HT1080 (cell line): Measurements from ENCODE around the gene DHCR7. TPM values are rescaled to one million over a fixed set of nuclear protein-coding genes. Genes with fewer than 3 reads are reported as not detected.
"Not testable (repeated sequence)": the region's sequence is repeated elsewhere in the genome, so short reads cannot be mapped to it uniquely, and the experiment has no call there.

ENCODE experiments used
- DNase-seq: peaks from one replicate; pipeline ENCODE4 v3.0.0-alpha.2; 2015; ENCODE audit warnings: low read depth
- total RNA-seq: library from RNA; depleted of rRNA; stranded (reverse); fragments of >200 nt; shearing (Covaris generic); gene quantifications from 2 replicates; pipeline ENCODE4 v1.2.3, GENCODE V29; 2014

The DHCR7 gene
- total RNA-seq, 1 experiment from 2014 or later, result 83.7 TPM

- no peak for DNase-seq
Observed at GRCh38 chr11:71442123-71442522, 6.1 kb downstream of the DHCR7 start.

GRCh38 chr11:71441251-71441650 is 6.9 kb downstream of the DHCR7 start:
- DNase-seq, result no peak

GRCh38 chr11:71440021-71440755 is 8.0 kb downstream of the DHCR7 start:
- DNase-seq, result no peak

- no peak for DNase-seq
Observed at GRCh38 chr11:71438650-71439049, 9.5 kb downstream of the DHCR7 start.

- DNase-seq, result no peak
Observed at GRCh38 chr11:71437879-71438278, 10.3 kb downstream of the DHCR7 start.

GRCh38 chr11:71437399-71437798 is 10.8 kb downstream of the DHCR7 start:
- DNase-seq, result no peak

- DNase-seq, result no peak
Observed at GRCh38 chr11:71436861-71437260, 11.3 kb downstream of the DHCR7 start.

GRCh38 chr11:71435278-71435951 is 12.8 kb downstream of the DHCR7 start:
- no peak for DNase-seq

- no peak for DNase-seq
Observed at GRCh38 chr11:71434576-71435130, 13.5 kb downstream of the DHCR7 start.

- DNase-seq, result no peak
Observed at GRCh38 chr11:71433648-71434450, 14.3 kb downstream of the DHCR7 start.

GRCh38 chr11:71432761-71433647 is 15.2 kb downstream of the DHCR7 start:
- DNase-seq, result no peak

- no peak for DNase-seq
Observed at GRCh38 chr11:71431271-71431670, 16.9 kb downstream of the DHCR7 start.

- no peak for DNase-seq
Observed at GRCh38 chr11:71430166-71430565, 18.0 kb downstream of the DHCR7 start.

GRCh38 chr11:71429701-71430100 is 18.5 kb downstream of the DHCR7 start:
- DNase-seq, result no peak

- no peak for DNase-seq
Observed at GRCh38 chr11:71428861-71429435, 19.2 kb downstream of the DHCR7 start.

GRCh38 chr11:71426413-71426812 is 21.8 kb downstream of the DHCR7 start:
- no peak for DNase-seq

GRCh38 chr11:71425860-71426259 is 22.3 kb downstream of the DHCR7 start:
- DNase-seq, result no peak

GRCh38 chr11:71425409-71425808 is 22.8 kb downstream of the DHCR7 start:
- no peak for DNase-seq

- peak; percentile 30 for DNase-seq
Observed at GRCh38 chr11:71423181-71423790, 24.9 kb downstream of the DHCR7 start.

GRCh38 chr11:71422318-71422717 is 25.9 kb downstream of the DHCR7 start:
- not testable (repeated sequence) for DNase-seq
